ENCODE results near the gene GRID1. TPM values are rescaled to one million over a fixed set of nuclear protein-coding genes. Genes with fewer than 3 reads are reported as not detected.

GRID1 gene
- total RNA-seq, 4 donors from 2014 or later: 0.40 to 1.9 (median 1.00) TPM

DNA sequence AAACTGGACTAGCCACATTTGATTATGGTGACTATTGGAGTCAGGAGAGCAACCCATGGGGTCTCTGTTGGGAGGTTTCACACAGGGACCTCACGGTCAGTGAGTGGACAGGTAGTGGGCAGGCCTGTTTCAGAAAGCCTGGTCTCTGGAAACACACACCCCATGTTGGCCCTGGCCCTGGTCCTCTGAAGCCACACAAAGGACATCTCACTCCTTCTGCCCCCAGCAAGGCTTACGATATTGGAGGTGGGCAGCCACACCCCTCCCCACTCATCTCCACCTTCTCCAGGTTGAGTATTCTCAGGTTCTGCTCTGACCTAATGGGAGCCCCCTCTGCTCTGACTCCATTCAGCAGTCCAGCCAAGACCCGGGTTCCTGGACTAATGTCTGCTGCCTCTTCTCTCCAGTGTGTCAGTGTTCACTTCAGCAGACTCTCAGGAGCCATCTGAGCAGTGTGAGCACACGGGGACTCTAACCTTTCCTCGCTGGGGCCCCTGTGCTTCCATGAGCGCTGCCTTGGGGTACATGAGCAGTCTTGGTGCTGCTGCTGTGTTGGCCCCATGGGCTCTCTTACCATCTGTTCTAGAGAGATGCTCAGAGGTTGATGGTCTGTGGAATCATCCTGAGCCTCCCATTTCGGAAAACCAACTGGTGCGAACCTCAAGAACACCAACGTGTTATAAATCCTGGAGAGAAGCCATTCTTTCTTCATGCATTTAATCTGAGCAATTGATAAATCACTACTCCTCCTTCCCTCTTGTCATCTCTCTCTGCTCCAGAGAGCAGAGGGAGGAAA lies 748.6 kb downstream of the GRID1 start:
- no peak for DNase-seq
- intact Hi-C loops (cut with DNase I; ENCODE audit: low total_unique reads): no loop called here
- no peak overlapping the region for H3K4me3 ChIP-seq
- H3K27me3 ChIP-seq: no peaks in the 10 kb centered on the region
- TF ChIP-seq, protein P1, sequence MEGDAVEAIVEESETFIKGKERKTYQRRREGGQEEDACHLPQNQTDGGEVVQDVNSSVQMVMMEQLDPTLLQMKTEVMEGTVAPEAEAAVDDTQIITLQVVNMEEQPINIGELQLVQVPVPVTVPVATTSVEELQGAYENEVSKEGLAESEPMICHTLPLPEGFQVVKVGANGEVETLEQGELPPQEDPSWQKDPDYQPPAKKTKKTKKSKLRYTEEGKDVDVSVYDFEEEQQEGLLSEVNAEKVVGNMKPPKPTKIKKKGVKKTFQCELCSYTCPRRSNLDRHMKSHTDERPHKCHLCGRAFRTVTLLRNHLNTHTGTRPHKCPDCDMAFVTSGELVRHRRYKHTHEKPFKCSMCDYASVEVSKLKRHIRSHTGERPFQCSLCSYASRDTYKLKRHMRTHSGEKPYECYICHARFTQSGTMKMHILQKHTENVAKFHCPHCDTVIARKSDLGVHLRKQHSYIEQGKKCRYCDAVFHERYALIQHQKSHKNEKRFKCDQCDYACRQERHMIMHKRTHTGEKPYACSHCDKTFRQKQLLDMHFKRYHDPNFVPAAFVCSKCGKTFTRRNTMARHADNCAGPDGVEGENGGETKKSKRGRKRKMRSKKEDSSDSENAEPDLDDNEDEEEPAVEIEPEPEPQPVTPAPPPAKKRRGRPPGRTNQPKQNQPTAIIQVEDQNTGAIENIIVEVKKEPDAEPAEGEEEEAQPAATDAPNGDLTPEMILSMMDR (IDR thresholded peaks at IDR 0.05): no peak
- no peak for TF ChIP-seq POLR2A (IDR thresholded peaks at IDR 0.05)
- no peak for TF ChIP-seq EP300 (IDR thresholded peaks at IDR 0.05; ENCODE audit: low read depth)
- TF ChIP-seq POLR2AphosphoS5 (IDR thresholded peaks at IDR 0.05): no peak
- H3K27ac ChIP-seq: no peak overlapping the region
- WGBS, 2 donors (ENCODE audit: low coverage in 1 of 2): 88 to 92% methylated on average over 3 to 9 of the region's 9 CpGs
- no peaks in the 10 kb centered on the region for H3K36me3 ChIP-seq
- no peaks in the 10 kb centered on the region for H3K9me3 ChIP-seq
- H3K4me1 ChIP-seq: peaks cover 0 to 15% (median 9%) of the 10 kb centered on the region in 4 donors
- in situ Hi-C loops (cut with MboI; ENCODE audit: low pct_ligation_motif_present in 1 of 4, low pct_unique_long_range_greater_than_20kb in 1 of 4, low sequenced_read_pairs in 3 of 4): no loop called here

DNA sequence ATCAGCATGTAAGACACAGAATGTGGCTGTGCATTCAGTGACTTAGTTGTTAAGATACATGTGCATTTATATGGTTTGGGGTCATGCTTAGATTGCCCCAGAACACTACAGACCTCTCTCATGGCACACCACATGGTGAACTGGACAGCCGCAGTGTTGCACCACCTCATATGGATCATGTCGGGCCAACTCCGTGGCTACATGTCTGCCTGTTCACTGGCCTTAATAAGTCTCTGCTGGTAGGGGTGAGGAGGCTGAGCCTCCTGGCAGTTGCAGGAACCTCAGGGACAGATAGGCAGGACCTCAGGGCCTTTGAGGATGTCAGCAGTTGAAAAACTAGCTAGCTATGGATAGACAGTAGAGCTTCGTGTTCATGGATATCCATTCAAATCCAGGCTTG lies 751.0 kb downstream of the GRID1 start:
- Histone ChIP-seq H3K27ac (no peak overlapping the region), H3K4me3 (no peak overlapping the region), H3K27me3 (no peaks in the 10 kb centered on the region), H3K9me3 (no peaks in the 10 kb centered on the region), H3K36me3 (no peaks in the 10 kb centered on the region), H3K4me1 (no peaks in the 10 kb centered on the region)
- in situ Hi-C loops (cut with MboI; ENCODE audit: low pct_ligation_motif_present in 1 of 4, low pct_unique_long_range_greater_than_20kb in 1 of 4, low sequenced_read_pairs in 3 of 4) (no loop called here), intact Hi-C loops (cut with DNase I; ENCODE audit: low total_unique reads) (no loop called here)
- no peak for TF ChIP-seq EP300 (IDR thresholded peaks at IDR 0.05; ENCODE audit: low read depth)
- 88% methylated on average over 4 of the region's 4 CpGs; no CpG with 5 or more reads in 1 of the 2 donors for WGBS, 2 donors (ENCODE audit: low coverage in 1 of 2)
- no peak for DNase-seq

DNA sequence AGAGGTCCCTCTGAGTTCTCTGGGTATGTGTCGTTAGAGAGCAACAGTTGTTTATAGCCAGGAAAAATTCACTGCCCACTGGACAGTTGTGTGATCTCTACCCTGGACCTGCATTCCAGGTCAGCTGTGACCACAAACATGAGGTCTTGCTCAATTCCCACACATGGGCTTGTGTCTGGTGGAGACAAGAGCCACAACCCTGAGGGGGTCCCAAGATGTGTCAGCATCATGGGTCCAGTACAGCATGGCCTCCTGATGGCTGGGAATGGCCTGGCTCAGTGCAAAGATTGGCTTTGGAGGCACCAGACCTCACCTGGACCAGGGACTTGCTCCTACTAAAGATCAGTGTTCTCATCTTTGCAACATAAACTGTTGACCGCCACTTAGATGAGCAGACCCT lies 751.6 kb downstream of the GRID1 start:
- H3K36me3 ChIP-seq: no peaks in the 10 kb centered on the region
- 94% methylated on average over 2 of the region's 2 CpGs; no CpG with 5 or more reads in 1 of the 2 donors for WGBS, 2 donors (ENCODE audit: low coverage in 1 of 2)
- DNase-seq: no peak
- no peak overlapping the region for H3K27ac ChIP-seq
- no peaks in the 10 kb centered on the region for H3K9me3 ChIP-seq
- intact Hi-C loops (cut with DNase I; ENCODE audit: low total_unique reads) (no loop called here), in situ Hi-C loops (cut with MboI; ENCODE audit: low pct_ligation_motif_present in 1 of 4, low pct_unique_long_range_greater_than_20kb in 1 of 4, low sequenced_read_pairs in 3 of 4) (no loop called here)
- TF ChIP-seq POLR2A (IDR thresholded peaks at IDR 0.05): no peak
- TF ChIP-seq EP300 (IDR thresholded peaks at IDR 0.05; ENCODE audit: low read depth): no peak
- TF ChIP-seq, protein P1 (IDR thresholded peaks at IDR 0.05): no peak
- H3K4me3 ChIP-seq: no peak overlapping the region
- H3K27me3 ChIP-seq: no peaks in the 10 kb centered on the region
- H3K4me1 ChIP-seq: no peaks in the 10 kb centered on the region

DNA sequence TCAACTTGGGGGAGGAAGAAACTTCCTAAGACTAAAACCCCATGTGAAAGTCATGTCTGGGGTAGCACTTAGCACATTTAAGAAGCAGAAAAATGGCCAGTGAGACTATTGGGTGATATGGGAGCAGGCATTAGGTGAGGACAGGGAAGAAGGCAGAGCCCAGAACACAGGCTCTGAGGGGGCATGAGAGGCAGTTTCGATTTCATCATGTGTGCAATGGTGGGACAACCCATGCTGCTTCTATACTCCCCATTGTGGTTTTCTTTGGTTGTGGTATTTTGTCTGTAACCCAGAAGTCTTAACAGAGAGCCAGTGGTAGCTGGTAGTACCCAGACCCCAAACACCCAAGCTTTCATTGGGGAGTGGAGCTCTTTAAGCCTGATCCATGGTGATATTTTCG lies 752.0 kb downstream of the GRID1 start:
- no peak overlapping the region for H3K4me3 ChIP-seq
- no peak for TF ChIP-seq POLR2A (IDR thresholded peaks at IDR 0.05)
- TF ChIP-seq EP300 (IDR thresholded peaks at IDR 0.05; ENCODE audit: low read depth): no peak
- TF ChIP-seq, protein P1 (IDR thresholded peaks at IDR 0.05): no peak
- no peak for TF ChIP-seq POLR2AphosphoS5 (IDR thresholded peaks at IDR 0.05)
- H3K27ac ChIP-seq: no peak overlapping the region
- H3K27me3 ChIP-seq: no peaks in the 10 kb centered on the region
- no peaks in the 10 kb centered on the region for H3K4me1 ChIP-seq
- no peaks in the 10 kb centered on the region for H3K36me3 ChIP-seq
- H3K9me3 ChIP-seq: no peaks in the 10 kb centered on the region
- WGBS, 2 donors (ENCODE audit: low coverage in 1 of 2): 94% methylated on average over 2 of the region's 2 CpGs; no CpG with 5 or more reads in 1 of the 2 donors
- in situ Hi-C loops (cut with MboI; ENCODE audit: low pct_ligation_motif_present in 1 of 4, low pct_unique_long_range_greater_than_20kb in 1 of 4, low sequenced_read_pairs in 3 of 4): no loop called here
- intact Hi-C loops (cut with DNase I; ENCODE audit: low total_unique reads): no loop called here
- DNase-seq: no peak
